ENCODE results near the gene ODAD3.

Gene ODAD3

DNA sequence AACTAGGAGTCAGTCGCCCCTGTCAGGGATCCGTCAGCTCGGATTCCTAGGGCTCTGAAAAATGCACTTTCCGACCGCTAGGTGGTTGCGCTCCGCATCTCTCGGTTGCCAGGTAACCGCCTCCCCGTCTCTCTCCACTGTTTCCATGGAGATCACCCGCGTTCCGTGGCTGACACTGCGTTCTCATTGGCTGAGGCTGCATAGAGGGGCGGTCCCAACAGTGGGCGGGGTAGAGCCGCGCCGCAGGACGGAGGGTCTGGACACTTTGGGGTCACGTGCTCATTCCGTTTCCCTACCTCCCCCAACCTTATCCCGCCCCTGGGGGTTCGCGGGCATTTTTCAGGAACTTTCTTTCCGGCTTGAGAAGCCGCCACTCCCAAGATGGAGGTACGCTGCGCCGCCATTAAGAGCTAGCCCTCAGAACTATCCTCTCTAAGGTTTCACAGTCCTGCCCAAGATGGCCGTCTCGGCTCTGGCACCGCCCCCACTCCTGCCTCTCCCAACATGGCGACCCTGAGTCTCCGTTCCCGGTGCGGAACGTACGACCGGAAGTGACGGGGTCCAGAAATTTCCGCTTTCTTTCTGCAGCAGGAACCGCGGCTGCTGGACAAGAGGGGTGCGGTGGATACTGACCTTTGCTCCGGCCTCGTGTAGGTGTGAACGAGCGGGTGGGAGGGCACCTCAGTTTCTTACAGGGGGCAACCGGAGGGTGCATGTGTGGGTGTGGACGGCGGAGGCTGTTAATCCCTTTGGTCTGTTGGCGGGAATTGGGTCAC, at the start of gene ODAD3, which contains the start of gene PRKCSH:
ODAD3 (minus strand) TSS at position 65 of the 776 bp plus-strand sequence. CDS start 105 bp downstream, outside the sequence.
PRKCSH (plus strand) TSS at position 579 of the 776 bp plus-strand sequence. CDS start 483 bp downstream, outside the sequence.
- peaks cover 20% of the 10 kb centered on the region for H3K79me2 ChIP-seq (ENCODE audit: control insufficient read depth, insufficient read depth, low read length, unreplicated experiment)
- H3K27ac ChIP-seq (ENCODE audit: low read depth, low read length): peak within 1 kb of the TSS; percentile 74
- H3K27me3 ChIP-seq (ENCODE audit: insufficient read depth, low read length): no peaks in the 10 kb centered on the region
- H3K4me1 ChIP-seq (ENCODE audit: control insufficient read depth, insufficient read depth, low read length, unreplicated experiment): peaks cover 10% of the 10 kb centered on the region
- H2AFZ ChIP-seq (ENCODE audit: low read length, unreplicated experiment): peak within 1 kb of the TSS; percentile 96
- no peaks in the 10 kb centered on the region for H3K36me3 ChIP-seq (ENCODE audit: insufficient read depth, low read length)
- H3K4me3 ChIP-seq (ENCODE audit: low read depth, low read length): peak within 1 kb of the TSS; percentile 99

DNA sequence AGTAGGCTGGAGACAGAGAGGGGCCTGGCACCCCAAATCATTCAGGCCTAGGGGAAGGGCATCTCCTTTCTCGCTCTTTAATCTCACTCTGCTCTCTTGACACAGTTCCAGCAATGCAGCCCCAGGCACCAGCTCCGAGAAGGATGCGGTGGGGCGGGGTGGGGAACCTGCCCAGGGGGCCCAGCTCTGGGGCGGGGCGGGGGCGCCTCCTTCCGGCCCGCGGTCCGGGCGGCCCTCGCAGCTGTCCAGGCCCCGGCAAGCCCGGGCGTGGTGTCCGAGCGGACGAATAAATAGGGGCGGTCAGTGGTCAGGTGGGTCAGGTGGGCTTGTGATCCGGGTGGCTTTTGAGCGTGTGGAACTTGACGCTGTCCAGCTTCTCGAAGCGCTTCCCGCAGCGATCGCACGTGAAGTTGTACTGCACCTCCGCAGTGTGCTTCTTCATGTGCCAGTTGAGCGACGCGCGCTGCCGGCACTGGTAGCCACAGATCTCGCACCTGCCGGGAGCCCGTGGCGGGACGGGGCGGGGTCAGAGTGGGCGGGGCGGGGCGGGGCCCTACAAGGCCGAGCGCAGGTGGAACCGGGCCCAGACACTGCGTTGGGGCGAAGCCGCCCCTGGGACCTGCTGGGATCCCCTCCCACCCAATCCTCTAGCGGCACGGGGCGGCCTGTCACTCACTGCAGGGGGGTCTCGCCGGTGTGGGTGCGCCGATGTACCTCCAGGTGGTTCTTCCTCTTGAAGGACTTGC, 48.6 kb upstream of the ODAD3 start:
- Histone ChIP-seq H3K4me3 (ENCODE audit: low read depth, low read length) (no peak overlapping the region), H3K4me1 (ENCODE audit: control insufficient read depth, insufficient read depth, low read length, unreplicated experiment) (no peaks in the 10 kb centered on the region), H2AFZ (ENCODE audit: low read length, unreplicated experiment) (no peak overlapping the region), H3K27ac (ENCODE audit: low read depth, low read length) (no peak overlapping the region), H3K27me3 (ENCODE audit: insufficient read depth, low read length) (peaks cover 27% of the 10 kb centered on the region), H3K36me3 (ENCODE audit: insufficient read depth, low read length) (no peaks in the 10 kb centered on the region), H3K79me2 (ENCODE audit: control insufficient read depth, insufficient read depth, low read length, unreplicated experiment) (no peaks in the 10 kb centered on the region)

DNA sequence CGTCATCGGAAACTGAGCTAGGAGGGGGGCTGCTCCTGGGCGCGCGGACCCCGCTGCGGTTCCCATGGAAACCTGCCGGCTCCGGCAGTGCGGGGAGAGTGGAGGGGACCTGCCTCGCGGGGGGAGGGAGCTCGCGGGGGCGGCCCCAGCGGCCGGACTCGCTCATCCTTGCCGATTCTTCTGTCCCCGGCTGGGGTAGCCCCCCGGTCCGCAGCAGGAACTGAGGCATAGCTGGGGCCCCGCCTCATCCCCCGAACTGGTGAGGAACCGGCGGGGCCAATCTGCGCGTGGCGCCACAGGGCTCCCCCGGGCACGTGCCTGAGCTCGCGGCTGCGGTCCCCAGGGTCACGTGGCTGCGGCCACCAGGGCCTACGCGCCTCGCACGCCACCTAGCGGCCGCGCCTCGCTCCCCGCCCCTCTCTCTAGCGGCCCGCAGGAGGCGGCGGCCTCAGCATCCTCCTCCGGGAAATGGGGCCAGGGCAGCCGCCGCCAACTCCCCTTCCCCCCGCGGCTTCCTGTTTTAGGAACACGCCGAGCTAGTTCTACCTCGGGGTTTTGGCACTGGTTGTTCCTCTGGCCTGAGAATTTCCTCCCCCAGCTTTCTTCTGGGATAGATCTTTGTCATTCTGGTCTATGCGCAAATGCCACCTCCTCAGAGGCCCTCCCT, 47.6 kb upstream of the ODAD3 start:
- Histone ChIP-seq H2AFZ (ENCODE audit: low read length, unreplicated experiment) (peak overlapping the region; percentile 48), H3K79me2 (ENCODE audit: control insufficient read depth, insufficient read depth, low read length, unreplicated experiment) (no peaks in the 10 kb centered on the region), H3K27me3 (ENCODE audit: insufficient read depth, low read length) (peaks cover 27% of the 10 kb centered on the region), H3K4me1 (ENCODE audit: control insufficient read depth, insufficient read depth, low read length, unreplicated experiment) (no peaks in the 10 kb centered on the region), H3K27ac (ENCODE audit: low read depth, low read length) (no peak overlapping the region), H3K4me3 (ENCODE audit: low read depth, low read length) (peak overlapping the region; percentile 76), H3K36me3 (ENCODE audit: insufficient read depth, low read length) (no peaks in the 10 kb centered on the region)

DNA sequence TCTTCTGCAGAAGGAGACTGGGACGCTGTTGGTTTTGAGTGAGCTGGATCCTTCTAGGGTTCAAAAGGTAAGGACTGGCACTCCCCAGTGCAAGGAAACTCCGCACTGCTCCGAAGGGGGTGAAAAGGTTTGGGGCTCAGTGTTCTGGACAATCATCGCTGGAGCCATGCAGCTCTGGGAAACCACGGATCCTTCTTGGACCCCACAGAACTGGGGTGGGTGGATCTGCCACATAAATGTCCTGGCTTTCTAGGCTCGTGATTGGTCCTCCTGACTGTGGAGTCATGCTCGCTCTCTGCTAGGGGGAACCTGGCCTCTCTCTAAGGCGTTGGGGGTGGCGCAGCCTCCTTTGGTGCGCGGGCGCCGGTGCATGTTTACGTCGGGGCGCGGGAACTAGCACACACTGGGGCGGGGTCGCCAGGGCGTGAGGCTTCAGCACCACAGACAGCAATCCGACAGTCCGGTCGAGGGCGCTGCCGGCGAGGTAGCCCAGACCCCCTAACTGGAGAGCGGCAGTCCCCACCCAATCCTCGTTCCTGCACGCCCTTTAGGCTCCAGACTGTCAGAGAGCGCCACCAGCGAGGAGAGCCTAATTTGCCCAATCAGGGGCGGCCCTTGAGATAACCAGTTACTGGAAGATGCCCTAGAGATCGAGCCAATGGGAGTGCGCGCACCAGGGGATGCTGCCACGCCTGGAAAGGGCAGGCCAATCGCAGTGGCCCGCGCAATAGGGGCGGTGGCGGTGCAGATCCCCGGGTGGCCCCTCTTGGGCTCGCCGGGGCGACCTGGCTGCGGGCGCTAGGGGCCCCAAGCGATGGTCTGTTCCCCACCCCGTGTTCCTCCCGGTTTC, 46.8 kb upstream of the ODAD3 start:
- Histone ChIP-seq H3K27ac (ENCODE audit: low read depth, low read length) (no peak overlapping the region), H3K4me3 (ENCODE audit: low read depth, low read length) (peak overlapping the region; percentile 76), H2AFZ (ENCODE audit: low read length, unreplicated experiment) (peak overlapping the region; percentile 48), H3K79me2 (ENCODE audit: control insufficient read depth, insufficient read depth, low read length, unreplicated experiment) (no peaks in the 10 kb centered on the region), H3K27me3 (ENCODE audit: insufficient read depth, low read length) (peaks cover 27% of the 10 kb centered on the region), H3K4me1 (ENCODE audit: control insufficient read depth, insufficient read depth, low read length, unreplicated experiment) (no peaks in the 10 kb centered on the region), H3K36me3 (ENCODE audit: insufficient read depth, low read length) (no peaks in the 10 kb centered on the region)

DNA sequence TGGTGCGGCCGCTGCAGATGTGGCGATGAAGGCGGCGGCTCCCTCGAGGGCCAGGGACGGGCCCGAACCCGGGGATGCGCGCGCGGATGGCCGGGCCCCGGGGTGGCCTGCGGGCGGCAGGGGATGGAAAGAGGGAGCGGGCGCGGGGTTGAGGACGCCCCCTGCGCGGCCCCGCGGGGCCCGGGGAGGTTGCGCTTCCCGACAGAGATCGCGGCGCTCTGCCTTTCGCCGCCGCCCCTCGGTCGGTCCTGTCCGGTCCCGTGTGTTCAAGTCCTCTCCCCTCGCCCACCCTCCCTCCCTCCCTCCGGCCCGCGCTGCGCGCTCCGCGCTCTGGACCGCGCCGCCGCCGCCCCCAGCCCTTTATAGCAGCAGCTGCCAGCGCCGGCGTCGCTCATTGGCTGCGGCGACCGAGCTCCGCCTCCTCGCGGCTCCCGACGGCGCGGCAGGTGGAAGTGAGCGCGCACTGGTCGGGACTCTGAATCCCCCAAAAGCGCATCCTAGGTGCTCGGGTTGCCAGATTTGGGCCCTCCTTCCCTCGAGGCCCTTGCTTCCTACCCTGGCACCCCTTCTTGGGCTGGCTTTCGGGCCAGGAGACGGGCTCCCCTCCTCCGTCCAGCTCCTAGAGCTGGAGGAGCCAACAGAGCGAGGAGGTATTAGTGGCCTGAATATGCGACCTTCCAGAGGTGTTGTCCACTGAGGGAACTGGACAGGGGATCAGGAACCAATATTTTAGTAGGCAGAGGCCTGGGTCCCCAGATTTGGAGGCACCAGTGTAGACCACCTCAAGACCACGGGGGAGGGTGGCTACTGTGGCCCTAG, 46.0 kb upstream of the ODAD3 start, which contains the start of gene ELAVL3:
ELAVL3 (minus strand) TSS at position 332 of the 819 bp plus-strand sequence. CDS start 438 bp downstream, outside the sequence.
- no peaks in the 10 kb centered on the region for H3K79me2 ChIP-seq (ENCODE audit: control insufficient read depth, insufficient read depth, low read length, unreplicated experiment)
- H3K27me3 ChIP-seq (ENCODE audit: insufficient read depth, low read length): peaks cover 27% of the 10 kb centered on the region
- no peak within 1 kb of the TSS for H2AFZ ChIP-seq (ENCODE audit: low read length, unreplicated experiment)
- H3K4me3 ChIP-seq (ENCODE audit: low read depth, low read length): peak within 1 kb of the TSS; percentile 76
- no peaks in the 10 kb centered on the region for H3K36me3 ChIP-seq (ENCODE audit: insufficient read depth, low read length)
- no peak within 1 kb of the TSS for H3K27ac ChIP-seq (ENCODE audit: low read depth, low read length)
- no peaks in the 10 kb centered on the region for H3K4me1 ChIP-seq (ENCODE audit: control insufficient read depth, insufficient read depth, low read length, unreplicated experiment)

DNA sequence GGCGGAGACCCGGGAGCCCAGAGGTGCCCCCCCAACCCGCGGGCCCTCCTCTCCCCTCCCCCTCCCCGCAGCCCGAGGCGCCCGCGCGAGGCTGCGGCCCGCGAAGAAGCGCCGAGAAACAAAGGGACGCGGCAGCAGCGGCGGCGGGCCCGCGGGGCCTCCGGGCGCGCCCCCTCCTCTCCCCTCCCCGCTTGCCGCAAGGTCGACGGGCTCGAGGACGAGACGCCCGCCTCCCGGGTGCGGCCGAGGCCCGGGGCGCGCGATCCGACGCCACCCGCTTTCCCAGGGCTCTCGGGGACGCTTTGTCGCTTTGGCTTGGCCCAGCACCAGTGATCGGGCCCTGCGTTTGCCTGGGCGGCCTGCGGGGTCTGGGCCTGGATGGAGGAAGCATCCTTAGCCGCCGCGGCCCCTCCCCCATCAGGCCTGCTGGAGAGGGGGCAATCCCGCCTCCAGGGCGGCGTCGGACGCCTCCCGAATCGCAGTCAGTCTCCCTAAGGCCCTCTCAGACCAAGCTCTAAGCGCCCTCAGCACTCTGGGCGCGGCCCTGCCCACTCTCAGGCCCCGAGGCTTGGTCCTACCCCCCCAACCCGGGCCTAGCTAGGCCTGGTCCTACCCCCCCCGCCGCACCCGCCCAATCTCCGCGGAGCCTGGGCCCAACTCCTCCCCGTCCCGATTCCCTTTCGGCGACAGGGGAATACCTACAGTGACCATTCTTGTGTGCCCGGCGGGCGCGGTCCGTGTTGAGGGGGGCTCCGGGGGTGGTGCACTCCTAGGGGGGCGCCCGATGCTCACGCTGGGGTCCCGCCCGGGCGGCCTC, 45.2 kb upstream of the ODAD3 start:
- no peaks in the 10 kb centered on the region for H3K36me3 ChIP-seq (ENCODE audit: insufficient read depth, low read length)
- no peak overlapping the region for H3K27ac ChIP-seq (ENCODE audit: low read depth, low read length)
- H3K27me3 ChIP-seq (ENCODE audit: insufficient read depth, low read length): peaks cover 27% of the 10 kb centered on the region
- no peak overlapping the region for H3K4me3 ChIP-seq (ENCODE audit: low read depth, low read length)
- no peak overlapping the region for H2AFZ ChIP-seq (ENCODE audit: low read length, unreplicated experiment)
- no peaks in the 10 kb centered on the region for H3K4me1 ChIP-seq (ENCODE audit: control insufficient read depth, insufficient read depth, low read length, unreplicated experiment)
- no peaks in the 10 kb centered on the region for H3K79me2 ChIP-seq (ENCODE audit: control insufficient read depth, insufficient read depth, low read length, unreplicated experiment)

DNA sequence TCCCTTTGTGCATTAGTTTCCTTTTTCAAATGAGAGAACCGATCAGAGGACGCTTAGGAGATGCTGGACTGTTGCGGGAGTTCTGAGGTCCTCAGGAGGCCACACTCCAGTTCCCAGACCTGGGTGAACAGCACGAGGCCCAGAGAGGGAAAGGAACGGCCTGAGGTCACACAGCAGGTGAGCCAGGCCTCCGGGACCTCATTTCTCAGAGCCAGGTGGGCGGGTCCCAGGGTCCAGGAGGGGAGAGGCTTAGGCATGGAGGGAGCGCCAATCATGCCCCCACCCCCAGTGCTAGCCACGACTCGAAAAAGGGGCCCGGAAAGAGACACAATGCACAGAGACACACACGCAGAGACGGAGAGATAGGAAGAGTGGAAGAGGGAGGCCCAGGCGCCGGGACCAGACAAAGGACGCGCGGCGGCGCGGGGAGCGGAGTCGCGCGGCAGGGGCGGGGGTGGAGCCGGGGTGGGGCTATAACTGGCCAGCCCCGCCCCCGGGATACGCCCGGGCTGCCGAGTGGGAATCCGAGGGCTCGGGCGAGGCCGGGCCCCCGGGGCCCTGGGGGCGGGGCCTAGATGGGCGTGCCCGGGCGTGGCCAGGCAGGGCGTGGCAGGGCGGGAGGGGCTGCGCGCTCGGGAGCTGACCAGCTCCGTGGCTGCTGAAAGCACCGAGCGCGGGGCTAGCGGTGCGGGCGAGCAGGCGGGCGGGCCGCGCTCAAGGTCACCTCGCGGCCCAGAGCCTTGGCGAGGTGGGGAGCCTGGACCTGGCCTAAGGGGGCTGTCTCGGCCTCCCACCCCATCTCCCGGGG, 44.4 kb upstream of the ODAD3 start:
- Histone ChIP-seq H3K4me1 (ENCODE audit: control insufficient read depth, insufficient read depth, low read length, unreplicated experiment) (no peaks in the 10 kb centered on the region), H3K27ac (ENCODE audit: low read depth, low read length) (no peak overlapping the region), H2AFZ (ENCODE audit: low read length, unreplicated experiment) (no peak overlapping the region), H3K79me2 (ENCODE audit: control insufficient read depth, insufficient read depth, low read length, unreplicated experiment) (no peaks in the 10 kb centered on the region), H3K4me3 (ENCODE audit: low read depth, low read length) (no peak overlapping the region), H3K36me3 (ENCODE audit: insufficient read depth, low read length) (no peaks in the 10 kb centered on the region), H3K27me3 (ENCODE audit: insufficient read depth, low read length) (peaks cover 27% of the 10 kb centered on the region)

DNA sequence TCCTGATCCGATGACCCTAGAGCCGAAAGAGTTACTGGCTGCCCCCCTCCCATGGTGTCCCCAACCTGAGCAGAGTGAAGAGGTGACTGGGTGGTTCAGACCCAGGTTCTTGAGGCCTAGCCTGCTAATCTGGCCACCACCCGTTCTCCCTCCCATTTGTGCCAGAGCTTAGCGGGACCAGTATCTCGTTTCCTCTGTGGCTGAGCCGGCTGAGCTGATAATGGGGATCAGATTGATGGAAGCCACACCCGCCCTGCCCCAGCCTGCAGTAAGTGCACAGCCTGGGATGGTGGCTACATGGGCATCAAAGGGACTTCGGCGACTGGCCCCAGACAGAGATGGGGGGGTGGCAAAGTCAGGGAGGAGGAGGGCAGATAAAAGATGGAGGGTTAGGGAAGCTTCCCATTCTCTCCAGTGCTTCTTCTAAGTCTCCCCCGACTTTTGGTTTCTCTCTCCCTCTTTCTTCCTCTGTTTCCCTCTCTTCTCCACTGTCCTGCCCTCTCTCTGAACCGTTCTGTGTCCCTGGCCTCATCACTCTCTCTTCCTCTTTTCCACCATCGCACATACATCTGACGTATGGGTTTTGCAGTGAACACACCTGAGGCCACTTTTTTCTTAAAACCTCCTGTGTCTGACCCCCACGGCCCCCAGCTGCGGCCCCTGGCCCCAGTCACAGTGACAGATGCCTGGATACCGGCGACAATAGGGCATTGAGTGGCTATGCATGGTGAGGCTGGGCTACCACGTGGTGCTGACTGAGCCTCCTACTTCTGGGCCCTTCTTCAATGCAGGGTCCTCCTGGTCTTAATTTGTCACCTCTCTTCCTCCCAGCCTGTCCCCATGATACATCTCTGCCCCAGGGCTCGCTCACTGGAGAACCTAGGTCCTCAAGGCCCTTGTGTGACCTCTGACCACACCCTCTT, 43.5 kb upstream of the ODAD3 start:
- Histone ChIP-seq H3K4me3 (ENCODE audit: low read depth, low read length) (no peak overlapping the region), H3K27me3 (ENCODE audit: insufficient read depth, low read length) (peaks cover 27% of the 10 kb centered on the region), H3K4me1 (ENCODE audit: control insufficient read depth, insufficient read depth, low read length, unreplicated experiment) (no peaks in the 10 kb centered on the region), H3K79me2 (ENCODE audit: control insufficient read depth, insufficient read depth, low read length, unreplicated experiment) (no peaks in the 10 kb centered on the region), H3K36me3 (ENCODE audit: insufficient read depth, low read length) (no peaks in the 10 kb centered on the region), H3K27ac (ENCODE audit: low read depth, low read length) (no peak overlapping the region), H2AFZ (ENCODE audit: low read length, unreplicated experiment) (no peak overlapping the region)
